GM18502 (cell line): ENCODE data around the gene GAA.
"Not testable (repeated sequence)": the region's sequence is repeated elsewhere in the genome, so short reads cannot be mapped to it uniquely, and the experiment has no call there.

ENCODE experiments used
- ATAC-seq: cut with Tn5 transposase; IDR thresholded peaks from one replicate; pipeline ENCODE4 v1.9.1; 2021; ENCODE audit warnings: mild to moderate bottlenecking; ENCODE audit not compliant: unreplicated experiment, poor library complexity

Gene GAA

DNA sequence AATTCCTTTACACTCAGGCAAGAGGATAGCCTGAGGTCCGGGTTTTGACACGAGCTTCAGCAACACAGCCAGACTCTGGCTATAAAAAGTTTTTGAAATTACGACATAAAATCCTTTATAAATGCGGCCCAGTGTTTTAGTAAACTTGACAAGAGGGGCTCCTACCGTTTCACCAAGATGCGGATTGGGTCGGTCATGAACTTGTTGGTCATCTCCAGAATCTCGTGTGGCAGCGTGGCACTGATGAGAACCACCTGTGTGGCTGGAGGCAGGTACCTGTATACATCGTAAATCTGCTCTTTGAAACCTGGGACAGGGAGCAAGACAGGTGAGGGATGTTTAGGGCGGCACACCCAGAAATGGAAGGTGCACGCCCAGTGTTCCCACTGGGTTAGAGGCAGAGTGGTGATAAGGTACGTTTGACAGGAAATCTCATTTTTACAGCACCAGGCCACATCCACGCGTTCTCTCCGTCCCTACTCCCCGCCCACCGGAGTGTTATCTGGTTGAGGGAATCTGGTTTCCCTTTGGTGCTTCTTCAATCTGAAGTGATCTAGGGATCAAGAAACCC lies 37.6 kb downstream of the GAA start:
- no peak for ATAC-seq

DNA sequence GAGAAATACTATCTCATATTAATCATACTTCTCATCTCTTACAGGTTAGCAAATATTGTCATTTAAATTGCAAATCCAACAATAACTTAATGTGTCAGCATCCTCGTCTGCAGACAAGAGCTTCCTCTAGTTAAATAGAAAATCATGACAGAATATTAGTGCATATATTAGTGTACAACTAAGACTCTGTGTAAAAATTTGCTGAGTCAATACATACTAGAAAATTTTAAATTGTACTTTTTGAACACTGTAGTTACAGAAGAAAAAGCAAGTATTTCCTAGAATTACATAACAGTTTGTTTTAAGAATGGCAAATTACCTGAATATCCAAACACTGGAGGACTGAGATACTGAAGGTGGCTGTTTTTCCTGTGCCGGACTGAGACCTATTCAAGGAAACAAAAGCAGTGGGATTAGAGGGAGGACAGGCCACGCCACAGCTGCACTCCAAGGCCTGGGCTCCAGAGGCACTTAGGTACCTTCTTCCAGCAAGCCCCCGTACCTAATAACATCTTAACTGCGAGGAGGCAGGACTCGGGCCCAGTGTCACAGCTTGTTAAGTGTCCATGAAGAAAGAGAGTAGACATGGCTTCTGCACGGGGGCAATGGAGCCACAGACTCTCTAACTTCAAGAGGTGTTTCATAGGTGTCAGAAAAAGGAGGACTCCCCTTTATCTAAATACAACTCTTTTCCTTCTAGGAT lies 40.2 kb downstream of the GAA start:
- ATAC-seq = no peak

DNA sequence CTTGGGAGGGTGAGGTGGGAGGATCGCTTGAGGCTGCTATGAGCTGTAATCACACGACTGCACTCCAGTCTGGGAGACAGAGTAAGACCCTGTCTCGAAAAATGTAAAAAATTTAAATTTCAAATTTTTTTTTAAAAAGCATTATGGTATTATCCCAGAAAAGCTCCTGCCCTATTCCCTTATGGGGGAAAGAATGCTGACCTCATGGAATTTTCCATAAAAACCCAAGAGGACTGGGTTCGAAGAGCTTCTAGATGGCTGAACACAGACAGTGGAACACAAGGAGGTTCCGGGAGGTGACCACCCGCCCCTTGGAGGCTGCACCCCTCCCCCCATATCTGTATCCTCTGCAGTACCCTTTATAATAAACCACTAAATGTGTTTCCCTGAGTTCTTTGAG lies 41.5 kb downstream of the GAA start:
- no peak for ATAC-seq

DNA sequence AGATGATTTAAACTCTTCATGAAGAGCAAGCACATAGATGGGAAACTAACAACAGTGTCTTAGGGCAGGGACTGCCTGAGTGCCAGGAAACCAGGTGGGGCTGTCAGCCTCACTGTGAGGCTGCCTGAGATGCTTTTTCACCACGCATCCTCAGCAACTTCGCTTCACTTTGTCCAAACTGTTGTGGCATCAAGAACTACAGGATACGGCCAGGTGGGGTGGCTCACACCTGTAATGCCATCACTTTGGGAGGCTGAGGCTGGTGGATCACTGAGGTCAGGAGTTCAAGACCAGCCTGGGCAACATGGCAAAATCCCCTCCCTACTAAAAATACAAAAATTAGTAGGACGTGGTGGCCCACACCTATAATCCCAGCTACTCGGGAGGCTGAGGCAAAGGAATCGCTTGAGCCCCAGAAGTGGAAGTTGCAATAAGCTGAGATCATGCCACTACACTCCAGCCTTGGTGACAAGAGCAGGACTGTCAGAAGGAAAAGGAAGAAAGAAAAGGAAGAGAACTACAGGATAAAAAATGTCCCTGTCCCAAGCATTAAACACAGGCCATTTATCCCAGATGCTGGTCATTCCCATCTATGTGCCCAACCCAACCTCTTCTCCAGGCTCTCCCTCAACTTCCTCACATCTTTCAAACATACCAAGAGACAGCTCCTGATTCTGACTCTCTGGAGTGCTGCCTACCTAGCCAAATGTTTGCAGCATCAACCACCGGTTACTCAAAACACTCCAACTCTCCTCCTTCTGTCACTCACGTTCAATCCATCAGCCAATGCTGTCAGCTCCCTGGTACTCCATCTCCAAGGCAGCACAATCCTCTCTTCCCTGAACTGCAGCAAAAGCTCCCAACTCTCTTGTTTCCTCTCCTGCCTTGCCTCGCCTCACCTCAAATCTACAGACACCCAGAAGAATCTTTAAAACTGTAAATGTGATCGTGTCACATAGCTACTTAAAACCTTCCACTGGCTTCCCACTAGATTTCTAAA lies 44.0 kb downstream of the GAA start:
- ATAC-seq = no peak

DNA sequence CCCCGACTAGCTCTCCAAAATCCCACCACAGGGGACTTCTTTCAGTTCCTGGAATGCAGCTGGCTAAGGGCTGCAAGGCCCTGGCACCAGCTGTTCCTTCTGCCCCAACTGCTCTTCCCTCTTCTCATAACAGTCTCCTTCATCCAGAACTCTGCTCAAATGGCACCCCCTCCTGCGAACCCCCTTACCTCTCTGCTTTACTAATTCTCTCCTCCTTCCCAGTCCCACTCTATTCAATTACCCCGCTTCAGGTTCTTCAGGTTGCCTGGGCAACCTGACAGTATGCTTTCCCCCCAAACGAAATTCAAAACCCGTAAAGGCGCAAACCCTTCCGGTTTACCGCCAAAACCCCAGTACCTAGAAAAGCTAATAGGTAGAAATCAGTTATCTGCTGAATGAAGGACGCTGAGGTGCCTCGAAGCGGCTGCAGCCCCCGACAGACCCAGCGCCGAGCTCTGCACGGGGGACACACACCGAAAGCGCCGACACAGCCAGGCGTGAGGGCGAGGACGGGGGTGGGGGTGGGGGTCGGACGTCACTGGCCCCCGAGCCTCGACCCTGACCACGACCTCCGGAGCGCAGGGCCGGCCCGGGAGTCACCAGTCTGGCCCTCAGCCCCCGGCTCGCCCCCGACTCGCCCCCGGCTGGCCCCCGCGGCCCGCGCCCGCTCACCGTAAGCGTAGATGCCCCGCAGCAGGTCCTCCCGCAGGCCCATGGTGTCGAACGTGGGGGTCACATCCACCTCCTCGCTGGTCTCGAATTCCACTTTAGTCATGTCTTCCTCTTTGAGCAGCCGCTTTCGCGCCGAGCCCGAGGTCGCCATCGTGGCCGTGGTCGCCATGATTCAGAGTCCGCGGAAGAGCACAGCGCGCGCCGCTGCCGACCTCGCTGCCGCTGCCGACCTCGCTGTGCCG lies 45.0 kb downstream of the GAA start:
- ATAC-seq = peak; percentile 22

DNA sequence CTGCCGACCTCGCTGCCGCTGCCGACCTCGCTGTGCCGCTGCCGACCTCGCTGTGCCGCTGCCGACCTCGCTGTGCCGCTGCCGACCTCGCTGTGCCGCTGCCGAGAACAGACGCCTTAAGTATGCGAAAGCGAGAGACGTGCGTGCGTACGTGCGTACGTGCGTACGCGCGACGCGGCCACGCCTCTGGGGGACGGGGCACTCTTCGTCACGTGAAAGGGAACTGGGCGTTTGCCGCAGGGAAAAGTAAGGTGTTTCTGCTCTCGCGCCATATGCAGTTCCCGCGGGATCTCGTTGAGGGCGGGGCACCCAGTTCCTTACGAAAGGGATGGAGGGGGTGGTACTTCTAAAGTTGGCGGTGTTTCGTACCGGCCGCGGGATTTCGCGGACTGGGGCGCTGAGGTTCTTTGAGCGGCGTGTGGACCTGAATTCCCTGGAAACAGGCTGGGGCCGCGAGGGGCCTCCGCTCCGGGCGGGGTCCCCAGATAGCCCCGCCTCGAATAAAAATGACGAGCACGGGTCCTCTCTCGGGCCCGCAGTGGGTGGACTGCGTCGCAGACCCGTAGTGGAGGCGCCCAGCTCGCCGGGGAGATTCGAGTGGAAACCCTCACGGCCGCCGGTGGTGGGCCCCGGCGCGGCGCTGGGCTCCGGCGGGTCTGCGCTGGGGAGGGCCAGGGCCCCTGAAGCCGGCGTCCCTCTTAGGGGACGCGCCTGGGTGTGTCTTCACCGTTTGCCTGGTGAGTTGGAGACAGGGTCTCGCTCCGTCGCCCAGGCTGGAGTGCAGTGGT lies 45.8 kb downstream of the GAA start, which contains the start of gene EIF4A3:
Gene EIF4A3 (minus strand): TSS at position 94 of the 788 bp plus-strand sequence. CDS start 167 bp downstream, outside the sequence.
- ATAC-seq = peak; percentile 88

DNA sequence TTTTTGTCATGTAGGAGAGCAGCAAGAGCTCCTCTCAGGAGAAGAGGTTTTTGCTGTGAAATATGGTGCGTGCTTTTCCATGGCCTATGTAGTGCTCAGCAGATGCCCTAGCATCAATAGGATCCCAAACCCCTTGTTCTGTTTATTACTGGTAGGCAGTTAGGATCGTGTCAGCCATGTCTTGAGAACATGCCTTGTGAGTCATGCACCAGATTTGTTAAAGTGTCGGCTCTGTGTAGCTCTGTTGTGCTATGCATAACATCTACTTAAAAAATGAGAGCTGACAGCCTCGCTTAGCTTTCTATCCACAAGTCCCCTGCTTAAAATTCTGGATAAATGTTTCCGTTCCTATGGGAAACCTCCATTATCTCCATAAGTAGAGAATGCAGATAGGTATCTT lies 50.0 kb downstream of the GAA start:
- ATAC-seq = no peak

DNA sequence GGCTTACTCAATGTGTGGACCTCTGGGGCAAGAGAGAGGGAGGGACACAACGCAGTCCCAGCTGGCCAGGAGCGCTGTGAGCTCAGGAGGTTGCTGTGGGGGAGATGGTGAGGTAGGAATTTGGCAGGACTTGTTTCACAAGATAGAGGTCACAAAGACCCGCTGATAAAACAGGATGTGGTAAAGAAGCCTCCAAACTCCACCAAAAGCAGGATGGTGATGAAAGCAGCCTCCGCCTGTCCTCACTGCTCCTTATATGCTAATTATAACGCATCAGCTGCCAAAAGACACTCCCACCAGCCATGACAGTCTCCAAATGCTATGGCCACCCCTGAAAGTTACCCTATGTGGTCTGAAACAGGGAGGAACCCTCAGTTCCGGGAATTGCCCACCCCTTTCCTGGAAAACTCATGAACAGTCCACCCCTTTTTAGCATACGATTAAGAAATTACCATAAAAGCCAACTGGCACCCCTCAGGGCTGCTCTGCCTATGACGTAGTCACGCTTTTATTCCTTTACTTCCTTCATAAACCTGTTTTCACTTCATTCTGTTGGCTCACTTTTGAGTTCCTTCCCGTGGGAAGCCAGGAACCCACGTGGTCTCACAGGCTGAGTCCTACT lies 50.8 kb downstream of the GAA start:
- ATAC-seq = no peak

DNA sequence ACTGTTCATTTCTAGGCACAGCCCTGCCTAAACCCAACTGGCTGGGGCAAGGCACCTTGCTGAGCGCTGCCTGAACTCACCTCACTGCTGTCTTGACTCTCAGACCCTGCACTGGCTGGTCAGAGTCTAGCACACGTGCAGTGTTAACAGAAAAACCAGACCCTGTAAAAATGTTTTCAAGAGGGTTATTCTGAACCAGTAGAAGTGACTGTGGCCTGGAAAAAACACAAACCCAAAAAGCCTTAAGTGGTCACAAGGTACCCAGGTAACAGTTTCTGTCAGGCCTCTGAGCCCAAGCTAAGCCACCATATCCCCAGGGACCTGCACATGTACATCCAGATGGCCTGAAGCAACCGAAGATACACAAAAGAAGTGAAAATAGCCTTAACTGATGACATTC lies 51.6 kb downstream of the GAA start:
- ATAC-seq = peak; percentile 53

DNA sequence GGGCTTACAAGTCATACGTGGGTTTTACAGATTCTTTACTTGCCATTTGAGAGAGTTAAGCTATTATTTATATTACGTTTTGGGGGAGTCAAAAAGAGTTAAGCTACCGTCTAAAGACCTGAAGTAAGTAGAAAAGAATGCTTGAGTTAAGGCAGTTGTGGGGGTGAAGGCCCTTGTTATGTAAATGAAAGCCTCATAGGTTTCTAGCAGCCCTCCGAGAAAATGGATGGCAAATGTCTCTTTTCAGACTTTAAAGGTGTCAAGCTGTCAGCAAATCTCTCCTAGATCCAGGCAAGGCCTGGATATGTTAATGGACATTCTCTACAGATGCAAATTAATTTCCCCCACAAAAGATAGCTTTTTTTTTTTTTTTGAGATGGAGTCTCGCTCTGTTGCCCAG lies 52.8 kb downstream of the GAA start:
- ATAC-seq = no peak

DNA sequence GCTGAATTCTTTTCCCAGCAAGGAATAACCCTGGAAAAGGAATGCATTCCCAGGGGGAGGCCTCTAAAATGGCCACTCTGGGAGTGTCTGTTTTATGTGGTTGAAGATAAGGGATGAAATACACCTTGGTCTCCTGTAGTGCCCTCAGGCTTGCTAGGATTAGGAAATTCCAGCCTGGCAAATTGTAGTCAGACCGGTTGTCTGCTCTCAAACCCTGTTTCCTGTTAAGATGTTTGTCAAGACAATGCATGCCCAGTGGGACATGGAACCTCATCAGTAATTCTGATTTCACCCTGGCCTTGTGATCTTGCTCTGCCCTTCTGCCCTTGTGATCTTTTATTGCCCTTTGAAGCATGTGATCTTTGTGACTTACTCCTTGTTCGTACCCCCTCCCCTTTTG lies 54.2 kb downstream of the GAA start:
- ATAC-seq = not testable (repeated sequence)

DNA sequence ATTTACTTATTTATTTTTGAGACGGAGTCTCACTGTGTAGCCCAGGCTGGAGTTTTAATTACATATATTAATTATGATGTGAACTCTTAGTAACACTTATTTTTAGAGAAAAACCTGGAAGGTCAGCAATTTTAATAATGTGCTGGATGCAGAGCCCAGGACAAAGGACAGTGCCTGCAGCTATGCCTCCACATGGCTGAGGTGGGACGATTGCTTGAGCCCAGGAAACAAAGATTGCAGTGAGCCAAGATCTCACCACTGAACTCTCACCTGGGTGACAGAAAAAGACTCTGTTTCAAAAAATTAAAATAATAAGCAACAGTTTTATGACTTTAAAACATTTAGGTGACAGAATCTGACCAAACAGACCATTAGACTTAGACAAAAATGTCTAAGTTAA lies 57.5 kb downstream of the GAA start:
- ATAC-seq = no peak

DNA sequence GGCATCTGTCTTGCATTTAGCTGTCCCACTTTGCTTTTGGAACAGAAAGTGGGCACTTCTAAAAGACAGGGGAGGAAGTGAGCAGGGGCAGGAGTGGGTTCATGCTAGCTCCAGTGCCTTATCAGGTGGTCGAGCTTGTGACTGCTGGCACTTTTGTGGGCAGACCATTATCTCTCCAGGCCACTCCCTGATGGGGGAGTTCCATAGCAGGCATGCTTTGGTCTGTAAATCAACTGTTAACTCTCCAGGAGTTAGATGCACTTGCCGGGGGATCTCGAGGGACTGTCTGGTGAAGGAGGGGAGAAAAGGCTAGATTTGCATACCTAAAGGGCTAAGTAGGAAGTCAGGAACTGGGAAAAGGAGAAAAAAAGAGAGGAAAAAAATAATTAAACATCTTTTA lies 59.2 kb downstream of the GAA start:
- no peak for ATAC-seq

DNA sequence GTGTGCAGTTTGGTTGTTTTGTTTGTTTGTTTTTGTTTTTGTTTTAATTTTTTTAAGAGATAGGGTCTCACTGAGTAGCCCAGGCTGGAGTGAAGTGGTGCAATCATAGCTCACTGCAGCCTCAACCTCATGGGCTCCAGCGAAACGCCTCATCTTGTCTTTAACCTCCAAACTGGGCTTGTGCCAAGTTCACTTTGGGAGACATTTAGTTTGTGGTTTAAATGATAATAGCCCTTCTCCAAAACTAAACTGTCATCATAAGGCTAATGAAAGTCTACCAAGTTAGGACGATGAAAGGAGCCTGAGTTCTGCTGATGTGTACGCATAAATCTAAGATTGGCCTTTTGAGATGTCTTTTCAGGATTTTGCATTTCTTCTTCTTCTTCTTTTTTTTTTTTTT lies 62.0 kb downstream of the GAA start:
- ATAC-seq = no peak

DNA sequence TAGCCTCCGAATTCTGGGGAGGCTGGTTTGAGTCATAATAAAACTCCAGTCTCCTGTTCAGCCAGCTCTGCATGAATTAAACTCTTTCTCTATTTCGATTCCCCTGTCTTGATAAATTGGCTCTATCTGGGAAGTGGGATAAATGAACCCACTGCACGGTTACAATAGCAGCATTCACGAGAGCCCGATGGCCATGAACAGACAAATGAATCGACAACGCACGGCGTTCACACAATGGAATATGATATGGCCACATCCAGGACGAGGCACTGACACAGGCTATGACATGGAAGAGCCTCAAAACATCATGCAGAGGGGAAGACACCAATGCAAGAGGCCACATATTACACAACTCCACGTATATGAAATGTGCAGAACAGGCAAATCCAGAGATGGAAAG lies 62.8 kb downstream of the GAA start:
- no peak for ATAC-seq

DNA sequence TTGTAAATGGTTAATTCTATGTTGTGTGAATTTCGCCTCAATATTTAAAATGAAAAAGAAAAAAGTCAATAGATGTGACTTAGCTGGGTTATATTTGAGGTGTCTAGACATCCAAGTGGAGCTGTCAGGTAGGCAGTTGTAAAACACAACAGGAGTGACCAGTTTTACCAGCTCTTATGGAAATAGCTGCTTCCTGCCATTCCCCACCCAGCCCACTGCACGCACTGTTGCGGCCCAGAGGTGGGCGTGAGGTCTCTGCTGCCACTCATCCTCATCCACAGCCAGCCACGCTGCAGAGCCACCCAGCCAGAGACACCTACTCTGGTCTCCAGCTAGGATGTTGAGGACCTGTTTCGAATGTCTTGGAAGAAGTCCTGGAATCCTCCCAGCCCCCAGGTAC lies 65.1 kb downstream of the GAA start:
- no peak for ATAC-seq

DNA sequence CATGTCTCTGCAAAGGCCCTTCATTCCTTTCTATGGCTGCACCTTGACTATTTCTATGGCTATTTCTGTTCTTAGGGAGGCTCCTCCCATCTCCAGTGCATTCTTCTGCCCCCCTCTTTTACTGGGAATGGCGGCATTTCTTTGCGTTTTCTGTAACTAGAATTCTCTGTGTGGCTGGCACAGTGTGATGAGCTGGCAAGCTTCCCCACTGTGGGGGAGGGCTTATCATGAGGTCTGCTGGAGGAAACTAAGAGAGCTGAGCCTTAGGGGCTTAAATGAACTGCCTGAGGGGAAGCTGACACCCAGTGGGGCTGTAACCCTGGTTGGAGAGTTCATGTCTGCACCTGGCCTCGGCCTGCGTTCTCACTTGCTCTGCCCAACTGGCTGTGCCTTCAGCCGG lies 67.0 kb downstream of the GAA start:
- ATAC-seq = no peak

DNA sequence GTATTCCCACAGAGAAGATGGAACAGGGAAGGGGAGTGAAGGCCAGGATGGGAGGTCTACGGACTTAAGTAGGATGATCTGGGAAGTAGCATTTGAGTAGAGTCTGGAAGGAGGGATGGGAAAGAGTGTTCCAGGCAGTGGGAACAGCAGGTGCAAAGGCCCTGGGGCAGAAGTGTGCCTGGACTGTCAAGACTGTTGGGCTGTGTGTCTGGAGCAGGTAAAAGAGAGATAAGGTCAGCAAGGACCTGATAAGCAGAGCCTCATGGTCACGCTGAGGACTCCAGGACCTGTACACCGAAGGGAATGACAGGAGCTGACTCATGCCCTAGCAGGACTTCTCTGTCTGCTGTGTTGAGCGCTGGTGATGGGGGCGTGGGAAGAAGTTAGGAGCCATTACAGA lies 67.7 kb downstream of the GAA start:
- no peak for ATAC-seq
